ENCODE data around the gene AGAP3. TPM values are rescaled to one million over a fixed set of nuclear protein-coding genes. Genes with fewer than 3 reads are reported as not detected.

Gene AGAP3
- total and polyA plus RNA-seq, 2 of the 4 experiments (the other 2 are of a cell fraction): 35.3 to 93.9 TPM

GRCh38 chr7:151124899-151125399 lies 38.7 kb downstream of the AGAP3 start:
- CTCF ChIA-PET: no interaction called here
- Histone ChIP-seq H4K8ac (ENCODE audit: low read depth in 2 of 2, low read length in 2 of 2) (no peak overlapping the region), H2AK5ac (ENCODE audit: low read depth, low read length) (no peak overlapping the region), H2BK5ac (ENCODE audit: low read depth, low read length, poor library complexity, severe bottlenecking) (no peak overlapping the region), H3K4ac (ENCODE audit: low read depth, low read length) (no peak overlapping the region), H2BK15ac (ENCODE audit: low read depth, low read length) (no peak overlapping the region), H3K4me3 (ENCODE audit: insufficient read depth, low read depth, low read length) (no peak overlapping the region), H3K18ac (ENCODE audit: low read depth, low read length) (no peak overlapping the region), H3K56ac (ENCODE audit: extremely low read depth, insufficient read depth, low read length) (no peak overlapping the region), H3K27me3 (ENCODE audit: control insufficient read depth, insufficient read depth, low read length) (no peaks in the 10 kb centered on the region), H3K4me1 (ENCODE audit: control insufficient read depth, insufficient read depth, low read length) (no peaks in the 10 kb centered on the region), H3K4me2 (ENCODE audit: low read depth, low read length) (no peak overlapping the region), H2BK20ac (ENCODE audit: low read depth, low read length) (no peak overlapping the region), H2BK120ac (ENCODE audit: low read depth, low read length) (no peak overlapping the region), H3K27ac (ENCODE audit: insufficient read depth, low read length) (no peak overlapping the region), H3K9ac (ENCODE audit: low read depth, low read length) (no peak overlapping the region), H4K20me1 (ENCODE audit: insufficient read depth, low read length) (peaks cover 32% of the 10 kb centered on the region), H3K23ac (ENCODE audit: low read depth, low read length) (no peak overlapping the region), H3K14ac (replicated peaks; ENCODE audit: low read depth, low read length) (no peak overlapping the region), H3K79me1 (ENCODE audit: low read depth in 1 of 2, low read length in 2 of 2) (peaks cover 0 to 27% of the 10 kb centered on the region in 2 experiments; a peak in 3 of 4 replicates), H3K9me3 (ENCODE audit: control insufficient read depth, insufficient read depth, low read length) (no peaks in the 10 kb centered on the region), H2AK9ac (replicated peaks; ENCODE audit: low read depth, low read length, poor library complexity) (peak overlapping the region; percentile 19), H2AFZ (replicated peaks; ENCODE audit: low read length, poor library complexity) (peak overlapping the region; percentile 51), H3K9me1 (ENCODE audit: insufficient read depth, low read length) (no peaks in the 10 kb centered on the region), H4K5ac (ENCODE audit: low read depth, low read length) (no peak overlapping the region), H3K36me3 (ENCODE audit: control insufficient read depth, insufficient read depth, low read length) (peaks cover 67% of the 10 kb centered on the region), H4K91ac (ENCODE audit: insufficient read depth, low read depth, low read length) (no peak overlapping the region)
- no TSS peak for BruUV-seq (replicated peaks)
- no peak for DNase-seq
- intact Hi-C loops (cut with micrococcal nuclease): loop anchor here (1.0 to 5.0 kb wide), 2 partner anchors 47 to 177 kb away; no protein-coding TSS in a partner anchor
- POLR2A ChIA-PET (ENCODE audit: unreplicated experiment): no interaction called here
- in situ Hi-C loops (cut with MboI; ENCODE audit: low sequenced_read_pairs): loop anchor here (5.0 to 25.0 kb wide), 3 partner anchors 47 to 338 kb away; no protein-coding TSS in a partner anchor
- no peak for ATAC-seq (ENCODE audit: low read depth)
- TF ChIP-seq POLR2A (IDR thresholded peaks at IDR 0.05; ENCODE audit: low read depth, low read length) (no peak), MXI1 (IDR thresholded peaks at IDR 0.05; ENCODE audit: borderline replicate concordance, low read depth, low read length) (no peak), MAFK (IDR thresholded peaks at IDR 0.05; ENCODE audit: low read depth, low read length) (no peak), BHLHE40 (IDR thresholded peaks at IDR 0.05; ENCODE audit: low read depth, low read length) (no peak), RAD21 (IDR thresholded peaks at IDR 0.05; ENCODE audit: low read length) (no peak)
- 100% methylated on average over 1 of the region's 14 CpGs; no CpG with 5 or more reads in 1 of the 2 experiments for WGBS, 2 experiments (ENCODE audit: extremely low coverage in 2 of 2, insufficient read length in 1 of 2)
- dilution Hi-C loops (cut with HindIII; ENCODE audit: low sequenced_read_pairs, unreplicated experiment): no loop called here
